ENCODE results near the gene LRFN2.

The LRFN2 gene

GRCh38 chr6:40436685-40437604 is 150.2 kb downstream of the LRFN2 start:
- TF ChIP-seq NFRKB (IDR thresholded peaks at IDR 0.05) (no peak), ELF4 (IDR thresholded peaks at IDR 0.05) (no peak), BHLHE40 (IDR thresholded peaks at IDR 0.05; ENCODE audit: borderline replicate concordance) (no peak)
- CTCF ChIA-PET, result no interaction called here

GRCh38 chr6:40432982-40433381 is 154.2 kb downstream of the LRFN2 start:
- DNase-seq (ENCODE audit: extremely low spot score), result no peak
- ChIA-PET CTCF (no interaction called here), POLR2A (no interaction called here)
- no peak for TF ChIP-seq PKNOX1 (IDR thresholded peaks at IDR 0.05)
- TF ChIP-seq HDGF (IDR thresholded peaks at IDR 0.05; ENCODE audit: borderline replicate concordance), result no peak
- TF ChIP-seq LEF1 (IDR thresholded peaks at IDR 0.05; ENCODE audit: borderline replicate concordance), result no peak
- TF ChIP-seq ELF4 (IDR thresholded peaks at IDR 0.05), result no peak

More at GRCh38 chr6:40436685-40437604, 150.2 kb downstream of the LRFN2 start:
- POLR2A ChIA-PET, result no interaction called here
- DNase-seq (ENCODE audit: extremely low spot score), result no peak

- CTCF ChIA-PET, result no interaction called here
- POLR2A ChIA-PET, result no interaction called here
- DNase-seq (ENCODE audit: extremely low spot score), result no peak
- no peak for TF ChIP-seq BHLHE40 (IDR thresholded peaks at IDR 0.05; ENCODE audit: borderline replicate concordance)
- TF ChIP-seq CTBP1 (IDR thresholded peaks at IDR 0.05; ENCODE audit: borderline replicate concordance), result no peak
- no peak for TF ChIP-seq SP1 (IDR thresholded peaks at IDR 0.05)
Measured at GRCh38 chr6:40431706-40432105, 155.5 kb downstream of the LRFN2 start.

GRCh38 chr6:40427196-40427595 is 160.0 kb downstream of the LRFN2 start:
- POLR2A ChIA-PET, result no interaction called here
- CTCF ChIA-PET, result no interaction called here

GRCh38 chr6:40426346-40427066 is 160.7 kb downstream of the LRFN2 start:
- DNase-seq (ENCODE audit: extremely low spot score), result no peak
- ChIA-PET POLR2A (no interaction called here), CTCF (no interaction called here)
- TF ChIP-seq ELF4 (IDR thresholded peaks at IDR 0.05), result no peak
- TF ChIP-seq BHLHE40 (IDR thresholded peaks at IDR 0.05; ENCODE audit: borderline replicate concordance), result no peak
- no peak for TF ChIP-seq FOXA1 (IDR thresholded peaks at IDR 0.05)
- no peak for TF ChIP-seq SUZ12 (IDR thresholded peaks at IDR 0.05)
- no peak for TF ChIP-seq PKNOX1 (IDR thresholded peaks at IDR 0.05)
- no peak for TF ChIP-seq LEF1 (IDR thresholded peaks at IDR 0.05; ENCODE audit: borderline replicate concordance)
- TF ChIP-seq ZNF384 (IDR thresholded peaks at IDR 0.05), result no peak
- no peak for TF ChIP-seq FOXK2 (IDR thresholded peaks at IDR 0.05)
- no peak for TF ChIP-seq FOXM1 (IDR thresholded peaks at IDR 0.05; ENCODE audit: borderline replicate concordance)
- TF ChIP-seq HDGF (IDR thresholded peaks at IDR 0.05; ENCODE audit: borderline replicate concordance), result no peak
- no peak for TF ChIP-seq TARDBP (IDR thresholded peaks at IDR 0.05)

More at GRCh38 chr6:40427196-40427595, 160.0 kb downstream of the LRFN2 start:
- TF ChIP-seq TARDBP (IDR thresholded peaks at IDR 0.05), result no peak
- no peak for DNase-seq (ENCODE audit: extremely low spot score)

- ChIA-PET CTCF (no interaction called here), POLR2A (no interaction called here)
- no peak for DNase-seq (ENCODE audit: extremely low spot score)
- no peak for TF ChIP-seq CTBP1 (IDR thresholded peaks at IDR 0.05; ENCODE audit: borderline replicate concordance)
- TF ChIP-seq ZNF384 (IDR thresholded peaks at IDR 0.05), result no peak
- no peak for TF ChIP-seq ELF4 (IDR thresholded peaks at IDR 0.05)
- no peak for TF ChIP-seq PKNOX1 (IDR thresholded peaks at IDR 0.05)
- TF ChIP-seq LEF1 (IDR thresholded peaks at IDR 0.05; ENCODE audit: borderline replicate concordance), result no peak
- no peak for TF ChIP-seq FOXM1 (IDR thresholded peaks at IDR 0.05; ENCODE audit: borderline replicate concordance)
- TF ChIP-seq HDGF (IDR thresholded peaks at IDR 0.05; ENCODE audit: borderline replicate concordance), result no peak
- TF ChIP-seq SUZ12 (IDR thresholded peaks at IDR 0.05), result no peak
- TF ChIP-seq BHLHE40 (IDR thresholded peaks at IDR 0.05; ENCODE audit: borderline replicate concordance), result no peak
- TF ChIP-seq TARDBP (IDR thresholded peaks at IDR 0.05), result no peak
- TF ChIP-seq FOXA1 (IDR thresholded peaks at IDR 0.05), result no peak
- no peak for TF ChIP-seq FOXK2 (IDR thresholded peaks at IDR 0.05)
- no peak for TF ChIP-seq SP1 (IDR thresholded peaks at IDR 0.05)
- TF ChIP-seq NFRKB (IDR thresholded peaks at IDR 0.05), result no peak
- TF ChIP-seq ARNT (IDR thresholded peaks at IDR 0.05), result no peak
- no peak for TF ChIP-seq L3MBTL2 (conservative IDR thresholded peaks at IDR 0.05)
Measured at GRCh38 chr6:40425192-40425919, 161.8 kb downstream of the LRFN2 start.
